ENCODE results near the gene HES2. TPM values are rescaled to one million over a fixed set of nuclear protein-coding genes. Genes with fewer than 3 reads are reported as not detected.

HES2 gene
- total and polyA plus RNA-seq, 12 donors, result 0.22 to 0.25 TPM; not detected in 10

GRCh38 chr1:6384962-6385361 lies 34.8 kb downstream of the HES2 start:
- peak in 1 of 2 donors; percentile 30 for DNase-seq
- WGBS, 2 donors, result 52 to 58% methylated on average over 4 to 5 of the region's 5 CpGs
- Histone ChIP-seq H3K4me1 (peaks cover 0 to 17% (median 6%) of the 10 kb centered on the region in 9 donors), H3K4me3 (no peak overlapping the region), H3K36me3 (no peaks in the 10 kb centered on the region), H3K9me3 (peaks cover 0 to 9% (median 0%) of the 10 kb centered on the region in 11 donors), H3K27me3 (no peaks in the 10 kb centered on the region), H3K27ac (peak overlapping the region in 2 of 10 donors; percentile 18 to 37)
- intact Hi-C loops (cut with DNase I), result no loop called here
- TF ChIP-seq CTCF (IDR thresholded peaks at IDR 0.05), result no peak
- ATAC-seq, result peak; percentile 31 to 83 (median 66)

GRCh38 chr1:6384135-6384534 lies 35.6 kb downstream of the HES2 start:
- no peak for ATAC-seq
- no peak for TF ChIP-seq CTCF (IDR thresholded peaks at IDR 0.05)
- intact Hi-C loops (cut with DNase I), result no loop called here
- Histone ChIP-seq H3K27me3 (no peaks in the 10 kb centered on the region), H3K9me3 (peaks cover 0 to 11% (median 0%) of the 10 kb centered on the region in 11 donors), H3K27ac (no peak overlapping the region), H3K4me1 (peaks cover 0 to 17% (median 6%) of the 10 kb centered on the region in 9 donors), H3K4me3 (no peak overlapping the region), H3K36me3 (no peaks in the 10 kb centered on the region)
- no peak for DNase-seq
- 100% methylated on average over 1 of the region's 1 CpG for WGBS, 2 donors

- Histone ChIP-seq H3K9me3 (peaks cover 0 to 11% (median 0%) of the 10 kb centered on the region in 11 donors), H3K36me3 (no peaks in the 10 kb centered on the region), H3K27me3 (no peaks in the 10 kb centered on the region), H3K4me3 (no peak overlapping the region), H3K4me1 (peaks cover 0 to 6% (median 0%) of the 10 kb centered on the region in 9 donors), H3K27ac (no peak overlapping the region)
- ATAC-seq (no peak), DNase-seq (no peak)
- no peak for TF ChIP-seq CTCF (IDR thresholded peaks at IDR 0.05)
- intact Hi-C loops (cut with DNase I), result no loop called here
- 98% methylated on average over 7 of the region's 7 CpGs for WGBS, 2 donors
Observed at GRCh38 chr1:6380037-6380436, 39.7 kb downstream of the HES2 start.

GRCh38 chr1:6378096-6378746 lies 41.5 kb downstream of the HES2 start:
- intact Hi-C loops (cut with DNase I), result no loop called here
- H3K27me3 ChIP-seq, result no peaks in the 10 kb centered on the region
- DNase-seq, result no peak

More at GRCh38 chr1:6378096-6378746, 41.5 kb downstream of the HES2 start:
- no peak overlapping the region for H3K4me3 ChIP-seq
- WGBS, 2 donors, result 63 to 80% methylated on average over 9 to 12 of the region's 12 CpGs
- ATAC-seq, result no peak
- no peaks in the 10 kb centered on the region for H3K36me3 ChIP-seq
- no peak overlapping the region for H3K27ac ChIP-seq
- H3K9me3 ChIP-seq, result peaks cover 0 to 6% (median 0%) of the 10 kb centered on the region in 11 donors
- TF ChIP-seq CTCF (IDR thresholded peaks at IDR 0.05), result no peak
- H3K4me1 ChIP-seq, result no peaks in the 10 kb centered on the region
